Loucy (cell line): ENCODE measurements around the gene MRPL53.

Experiments
- H2AFZ ChIP-seq: fragments of 200-600 bp; sonication (generic); 2 replicates; pipeline ENCODE4 v1.6.0; 2016; ENCODE audit warnings: antibody characterized with exemption, mild to moderate bottlenecking, low read length, moderate library complexity
- H3F3A ChIP-seq: fragments of 200-600 bp; 2 replicates; pipeline ENCODE4 v1.6.0; 2016; ENCODE audit warnings: antibody characterized with exemption, low read depth, mild to moderate bottlenecking
- H3K27me3 ChIP-seq: fragments of 200-600 bp; sonication (generic); 2 replicates; pipeline ENCODE4 v1.6.1; 2014; ENCODE audit warnings: low read length, mild to moderate bottlenecking; ENCODE audit not compliant: insufficient read depth, poor library complexity, severe bottlenecking
- H3K36me3 ChIP-seq: fragments of 200-600 bp; sonication (generic); 2 replicates; pipeline ENCODE4 v1.6.1; 2016; ENCODE audit warnings: low read length; ENCODE audit not compliant: insufficient read depth
- H3K4me1 ChIP-seq: fragments of 200-600 bp; sonication (generic); 2 replicates; pipeline ENCODE4 v1.5.1; 2014; ENCODE audit warnings: low read length, mild to moderate bottlenecking; ENCODE audit not compliant: insufficient read depth, poor library complexity, severe bottlenecking
- H3K4me2 ChIP-seq: fragments of 200-600 bp; sonication (generic); 2 replicates; pipeline ENCODE4 v1.6.0; 2014; ENCODE audit warnings: antibody characterized with exemption, low read length, low read depth, mild to moderate bottlenecking; ENCODE audit not compliant: poor library complexity, severe bottlenecking
- H3K4me3 ChIP-seq: fragments of 200-600 bp; sonication (generic); 2 replicates; pipeline ENCODE4 v1.5.1; 2014; ENCODE audit warnings: low read length, mild to moderate bottlenecking, mixed read lengths; ENCODE audit not compliant: poor library complexity, severe bottlenecking
- H3K79me2 ChIP-seq: fragments of 200-600 bp; sonication (generic); 2 replicates; pipeline ENCODE4 v1.6.1; 2014; ENCODE audit warnings: low read length; ENCODE audit not compliant: insufficient read depth
- H3K9ac ChIP-seq: fragments of 200-600 bp; sonication (generic); 2 replicates; pipeline ENCODE4 v1.6.0; 2014; ENCODE audit warnings: mild to moderate bottlenecking, low read depth, low read length, moderate library complexity; ENCODE audit not compliant: poor library complexity, severe bottlenecking
- H3K9me2 ChIP-seq: fragments of 200-600 bp; sonication (generic); replicated peaks from 2 replicates; pipeline ENCODE4 v1.6.1; 2016; ENCODE audit warnings: low read depth, low read length, mixed read lengths
- H3K9me3 ChIP-seq: fragments of 200-600 bp; sonication (generic); 2 replicates; pipeline ENCODE4 v1.6.1; 2014; ENCODE audit warnings: mild to moderate bottlenecking, antibody characterized with exemption, low read length, low read depth; ENCODE audit not compliant: insufficient read depth
- H4K20me1 ChIP-seq: fragments of 200-600 bp; sonication (generic); 2 replicates; pipeline ENCODE4 v1.6.0; 2014; ENCODE audit warnings: antibody characterized with exemption, low read length, mild to moderate bottlenecking; ENCODE audit not compliant: insufficient read depth, poor library complexity, severe bottlenecking
- EZH2phosphoT487 ChIP-seq: fragments of 200-600 bp; IDR thresholded peaks from 2 replicates; pipeline ENCODE4 v1.6.1; 2018; ENCODE audit warnings: antibody characterized with exemption, mild to moderate bottlenecking, moderate library complexity, borderline replicate concordance
- TF ChIP-seq, protein P1 (sequence below): fragments of 200-600 bp; sonication (generic); conservative IDR thresholded peaks from 2 replicates; pipeline ENCODE4 v1.5.1; 2014; ENCODE audit warnings: mild to moderate bottlenecking, antibody characterized with exemption, low read length

Gene MRPL53

GRCh38 chr2:74441690-74442482 lies 30.6 kb downstream of the MRPL53 start, which contains the start of gene RTKN:
TSS of gene RTKN (minus strand) at chr2:74441937. CDS start at chr2:74441816, 121 bp downstream.
- TF ChIP-seq, protein P1, sequence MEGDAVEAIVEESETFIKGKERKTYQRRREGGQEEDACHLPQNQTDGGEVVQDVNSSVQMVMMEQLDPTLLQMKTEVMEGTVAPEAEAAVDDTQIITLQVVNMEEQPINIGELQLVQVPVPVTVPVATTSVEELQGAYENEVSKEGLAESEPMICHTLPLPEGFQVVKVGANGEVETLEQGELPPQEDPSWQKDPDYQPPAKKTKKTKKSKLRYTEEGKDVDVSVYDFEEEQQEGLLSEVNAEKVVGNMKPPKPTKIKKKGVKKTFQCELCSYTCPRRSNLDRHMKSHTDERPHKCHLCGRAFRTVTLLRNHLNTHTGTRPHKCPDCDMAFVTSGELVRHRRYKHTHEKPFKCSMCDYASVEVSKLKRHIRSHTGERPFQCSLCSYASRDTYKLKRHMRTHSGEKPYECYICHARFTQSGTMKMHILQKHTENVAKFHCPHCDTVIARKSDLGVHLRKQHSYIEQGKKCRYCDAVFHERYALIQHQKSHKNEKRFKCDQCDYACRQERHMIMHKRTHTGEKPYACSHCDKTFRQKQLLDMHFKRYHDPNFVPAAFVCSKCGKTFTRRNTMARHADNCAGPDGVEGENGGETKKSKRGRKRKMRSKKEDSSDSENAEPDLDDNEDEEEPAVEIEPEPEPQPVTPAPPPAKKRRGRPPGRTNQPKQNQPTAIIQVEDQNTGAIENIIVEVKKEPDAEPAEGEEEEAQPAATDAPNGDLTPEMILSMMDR: no peak
- TF ChIP-seq EZH2phosphoT487: no peak
- Histone ChIP-seq H2AFZ (peak within 1 kb of the TSS; percentile 93), H3K4me3 (peak within 1 kb of the TSS; percentile 80), H3K27me3 (no peaks in the 10 kb centered on the region), H3F3A (no peaks in the 10 kb centered on the region), H3K4me1 (peaks cover 38% of the 10 kb centered on the region), H3K9me2 (no peaks in the 10 kb centered on the region), H3K9ac (peak within 1 kb of the TSS; percentile 92), H4K20me1 (peaks cover 2% of the 10 kb centered on the region), H3K9me3 (no peaks in the 10 kb centered on the region), H3K4me2 (peak within 1 kb of the TSS; percentile 99), H3K79me2 (peaks cover 24% of the 10 kb centered on the region; the same call in 1 of the 2 replicates), H3K36me3 (no peaks in the 10 kb centered on the region)

DNA sequence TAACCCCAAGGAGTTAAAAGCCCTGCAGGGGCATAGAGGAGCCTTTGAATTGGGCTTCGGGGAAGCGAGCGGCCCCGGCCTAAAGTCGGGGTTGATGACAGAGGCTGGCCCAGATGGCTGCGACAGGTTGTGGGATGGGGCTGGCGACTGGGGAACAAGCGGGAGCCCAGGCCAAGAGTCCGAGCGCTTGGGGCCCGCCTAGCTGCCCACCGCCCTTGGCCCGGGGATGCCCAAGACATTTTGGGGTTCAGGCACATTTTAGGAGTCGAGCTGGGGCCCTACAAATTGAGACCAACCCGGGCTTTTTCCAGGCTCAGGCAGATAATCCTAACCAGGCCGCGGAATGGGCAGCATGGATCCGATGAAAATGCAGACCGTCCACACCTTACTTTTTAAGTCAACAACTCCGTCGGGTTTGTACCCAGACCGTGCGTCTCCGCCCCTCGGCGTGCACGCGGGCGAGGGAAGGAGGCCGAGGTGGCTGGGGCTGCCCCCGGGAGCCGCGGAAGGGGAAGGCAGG lies 31.2 kb downstream of the MRPL53 start:
- peaks cover 2% of the 10 kb centered on the region for H4K20me1 ChIP-seq
- no peaks in the 10 kb centered on the region for H3F3A ChIP-seq
- no peaks in the 10 kb centered on the region for H3K9me2 ChIP-seq
- no peak overlapping the region for H3K4me3 ChIP-seq
- H3K9me3 ChIP-seq: no peaks in the 10 kb centered on the region
- H3K27me3 ChIP-seq: no peaks in the 10 kb centered on the region
- peaks cover 39% of the 10 kb centered on the region for H3K4me1 ChIP-seq
- no peak overlapping the region; the same call in 1 of the 2 replicates for H2AFZ ChIP-seq
- peak overlapping the region; percentile 99 for H3K4me2 ChIP-seq
- H3K9ac ChIP-seq: peak overlapping the region; percentile 92
- no peaks in the 10 kb centered on the region for H3K36me3 ChIP-seq
- TF ChIP-seq, protein P1: no peak
- TF ChIP-seq EZH2phosphoT487: no peak
- H3K79me2 ChIP-seq: peaks cover 24% of the 10 kb centered on the region; the same call in 1 of the 2 replicates

- peak overlapping the region; percentile 92 for H3K9ac ChIP-seq
Observed at GRCh38 chr2:74440378-74441169, 31.9 kb downstream of the MRPL53 start.

More at GRCh38 chr2:74440378-74441169, 31.9 kb downstream of the MRPL53 start:
- H3K9me2 ChIP-seq: no peaks in the 10 kb centered on the region
- H4K20me1 ChIP-seq: peaks cover 2% of the 10 kb centered on the region
- H3F3A ChIP-seq: no peaks in the 10 kb centered on the region
- no peaks in the 10 kb centered on the region for H3K27me3 ChIP-seq
- peak overlapping the region; percentile 80 for H3K4me3 ChIP-seq
- peaks cover 39% of the 10 kb centered on the region for H3K4me1 ChIP-seq
- no peaks in the 10 kb centered on the region for H3K36me3 ChIP-seq
- peak overlapping the region; percentile 93 for H2AFZ ChIP-seq
- H3K9me3 ChIP-seq: no peaks in the 10 kb centered on the region
- H3K4me2 ChIP-seq: peak overlapping the region; percentile 99
- no peak for TF ChIP-seq EZH2phosphoT487
- TF ChIP-seq, protein P1: no peak
- H3K79me2 ChIP-seq: peaks cover 24% of the 10 kb centered on the region; the same call in 1 of the 2 replicates
